ENCODE results near the gene DDIT4. TPM values are rescaled to one million over a fixed set of nuclear protein-coding genes. Genes with fewer than 3 reads are reported as not detected.

Gene DDIT4
- polyA plus RNA-seq, 1 donor from 2014 or later, result 29.9 TPM

GRCh38 chr10:72322280-72323058, 48.7 kb downstream of the DDIT4 start:
- Histone ChIP-seq H3K27me3 (ENCODE audit: insufficient read depth, low read depth, low read length) (no peaks in the 10 kb centered on the region), H3K4me2 (ENCODE audit: low read length) (no peak overlapping the region), H3K9me3 (ENCODE audit: low read length) (no peaks in the 10 kb centered on the region), H3K79me2 (replicated peaks; ENCODE audit: insufficient read depth, low read length) (no peaks in the 10 kb centered on the region), H3F3A (ENCODE audit: insufficient read depth, low read length, poor library complexity, severe bottlenecking) (no peaks in the 10 kb centered on the region), H3K36me3 (ENCODE audit: insufficient read depth, low read length) (no peaks in the 10 kb centered on the region), H3K9ac (ENCODE audit: low read length) (no peak overlapping the region), H3K9me2 (ENCODE audit: insufficient read depth, low read length) (no peaks in the 10 kb centered on the region), H2AFZ (ENCODE audit: low read depth, low read length) (no peak overlapping the region), H3K4me3 (ENCODE audit: low read length) (no peak overlapping the region), H3K27ac (ENCODE audit: low read length) (no peak overlapping the region), H4K20me1 (ENCODE audit: insufficient read depth) (no peaks in the 10 kb centered on the region)
- no peak for TF ChIP-seq CTCF (IDR thresholded peaks at IDR 0.05; ENCODE audit: poor library complexity, severe bottlenecking)
- no peak for TF ChIP-seq SMC3 (conservative IDR thresholded peaks at IDR 0.05; ENCODE audit: poor library complexity)
- TF ChIP-seq EZH2 (IDR thresholded peaks at IDR 0.05; ENCODE audit: borderline replicate concordance, insufficient read depth, low read length, poor library complexity, severe bottlenecking), result no peak
- no peak for TF ChIP-seq RAD21 (conservative IDR thresholded peaks at IDR 0.05)
- no peak for TF ChIP-seq TAF1 (IDR thresholded peaks at IDR 0.05; ENCODE audit: low read depth)
- no peak for TF ChIP-seq MXI1 (conservative IDR thresholded peaks at IDR 0.05; ENCODE audit: poor library complexity, severe bottlenecking)
- no peak for TF ChIP-seq REST (IDR thresholded peaks at IDR 0.05; ENCODE audit: borderline replicate concordance)
- no peak for TF ChIP-seq EP300 (conservative IDR thresholded peaks at IDR 0.05; ENCODE audit: poor library complexity, severe bottlenecking)

- H3K36me3 ChIP-seq (ENCODE audit: insufficient read depth, low read length), result no peaks in the 10 kb centered on the region
- H3K27ac ChIP-seq (ENCODE audit: low read length), result no peak overlapping the region
- no peak overlapping the region for H3K4me2 ChIP-seq (ENCODE audit: low read length)
- H3K9me3 ChIP-seq (ENCODE audit: low read length), result no peaks in the 10 kb centered on the region
- no peak overlapping the region for H2AFZ ChIP-seq (ENCODE audit: low read depth, low read length)
- no peaks in the 10 kb centered on the region for H3K27me3 ChIP-seq (ENCODE audit: insufficient read depth, low read depth, low read length)
- H3F3A ChIP-seq (ENCODE audit: insufficient read depth, low read length, poor library complexity, severe bottlenecking), result no peaks in the 10 kb centered on the region
- H3K4me3 ChIP-seq (ENCODE audit: low read length), result no peak overlapping the region
- no peaks in the 10 kb centered on the region for H3K9me2 ChIP-seq (ENCODE audit: insufficient read depth, low read length)
- no peak for TF ChIP-seq REST (IDR thresholded peaks at IDR 0.05; ENCODE audit: borderline replicate concordance)
- TF ChIP-seq RAD21 (conservative IDR thresholded peaks at IDR 0.05), result no peak
- TF ChIP-seq EZH2 (IDR thresholded peaks at IDR 0.05; ENCODE audit: borderline replicate concordance, insufficient read depth, low read length, poor library complexity, severe bottlenecking), result no peak
- TF ChIP-seq CTCF (IDR thresholded peaks at IDR 0.05; ENCODE audit: poor library complexity, severe bottlenecking), result no peak
- TF ChIP-seq SMC3 (conservative IDR thresholded peaks at IDR 0.05; ENCODE audit: poor library complexity), result no peak
- TF ChIP-seq EP300 (conservative IDR thresholded peaks at IDR 0.05; ENCODE audit: poor library complexity, severe bottlenecking), result no peak
- TF ChIP-seq POLR2AphosphoS5 (IDR thresholded peaks at IDR 0.05), result no peak
- no peak for TF ChIP-seq MXI1 (conservative IDR thresholded peaks at IDR 0.05; ENCODE audit: poor library complexity, severe bottlenecking)
- no peak for TF ChIP-seq TAF1 (IDR thresholded peaks at IDR 0.05; ENCODE audit: low read depth)
- no peak overlapping the region for H3K9ac ChIP-seq (ENCODE audit: low read length)
- H4K20me1 ChIP-seq (ENCODE audit: insufficient read depth), result no peaks in the 10 kb centered on the region
- H3K79me2 ChIP-seq (replicated peaks; ENCODE audit: insufficient read depth, low read length), result no peaks in the 10 kb centered on the region
These were observed 49.5 kb downstream of the DDIT4 start for GRCh38 chr10:72323108-72323749.

Data from neural cell (in vitro differentiated cells).